HepG2 (cell line): ENCODE data around the gene PIF1. TPM values are rescaled to one million over a fixed set of nuclear protein-coding genes. Genes with fewer than 3 reads are reported as not detected.

Source experiments
- BCLAF1 ChIP-seq: fragments of 450-650 bp; IDR thresholded peaks from 2 replicates; pipeline ENCODE4 v1.6.1; 2017; ENCODE audit warnings: mild to moderate bottlenecking
- CENPT ChIP-seq: sonication (generic); formaldehyde crosslinking; IDR thresholded peaks from 2 replicates; pipeline ENCODE4 v1.8.0; 2022; ENCODE audit warnings: low read depth, mild to moderate bottlenecking, moderate library complexity, missing genetic modification reagents
- FIP1L1 ChIP-seq: fragments of 200-400 bp; formaldehyde crosslinking; IDR thresholded peaks from 2 replicates; pipeline ENCODE4 v1.6.1; 2018; ENCODE audit warnings: low read depth, mild to moderate bottlenecking, low read length, moderate library complexity, borderline replicate concordance; ENCODE audit not compliant: insufficient read depth
- GATA4 ChIP-seq: sonication (generic); IDR thresholded peaks from 2 replicates; pipeline ENCODE4 v1.6.1; 2016; ENCODE audit warnings: antibody characterized with exemption, low read depth, borderline replicate concordance
- KMT2A ChIP-seq: sonication (generic); formaldehyde crosslinking; IDR thresholded peaks from 2 replicates; pipeline ENCODE4 v1.4.0; 2020; ENCODE audit warnings: missing genetic modification reagents
- MTF2 ChIP-seq: sonication (generic); formaldehyde crosslinking; IDR thresholded peaks from 2 replicates; pipeline ENCODE4 v1.5.0; 2020; ENCODE audit warnings: missing genetic modification reagents, borderline replicate concordance
- NR2F2 ChIP-seq: IDR thresholded peaks from 2 replicates; pipeline ENCODE4 v1.6.1; 2012; ENCODE audit warnings: low read depth, inconsistent platforms, borderline replicate concordance
- RORA ChIP-seq: sonication (generic); formaldehyde crosslinking; IDR thresholded peaks from 2 replicates; pipeline ENCODE4 v1.5.0; 2020; ENCODE audit warnings: mild to moderate bottlenecking, missing genetic modification reagents, moderate library complexity
- ZBTB42 ChIP-seq: sonication (generic); formaldehyde crosslinking; IDR thresholded peaks from 2 replicates; pipeline ENCODE4 v1.5.0; 2020; ENCODE audit warnings: mild to moderate bottlenecking, missing genetic modification reagents
- ZBTB44 ChIP-seq: sonication (generic); formaldehyde crosslinking; IDR thresholded peaks from 2 replicates; pipeline ENCODE4 v1.4.0; 2020; ENCODE audit warnings: missing genetic modification reagents
- ZBTB7A ChIP-seq: sonication (generic); formaldehyde crosslinking; IDR thresholded peaks from 2 replicates; pipeline ENCODE4 v1.8.0; 2022; ENCODE audit warnings: mild to moderate bottlenecking, missing genetic modification reagents
- ZNF12 ChIP-seq: sonication (generic); formaldehyde crosslinking; IDR thresholded peaks from 2 replicates; pipeline ENCODE4 v1.5.0; 2020; ENCODE audit warnings: missing genetic modification reagents
- polyA plus RNA-seq, 8 experiments: library from polyadenylated mRNA; depleted of rRNA in 3 of 8; stranded (reverse) in 7 of 8; unstranded in 1 of 8; fragments of >200 nt; fragmentation: Illumina TruSeq in 4 of 8; extraction: Trizol in 4 of 8; gene quantifications; 2 replicates each; pipeline versions ENCODE4 v1.2.1 to v1.2.3, GENCODE V29; 2011 to 2016; ENCODE audit warnings: low read depth in 4 of 8, missing spikeins in 1 of 8, mixed read lengths in 1 of 8; ENCODE audit not compliant: insufficient read depth in 1 of 8
- total RNA-seq, 5 experiments: library from RNA; depleted of rRNA; stranded (reverse); fragments of >200 nt; fragmentation: Illumina TruSeq; extraction: Trizol; gene quantifications; 2 replicates each; pipeline ENCODE4 v1.2.3, GENCODE V29; 2016; ENCODE audit warnings: low read depth in 1 of 5
- TF ChIP-seq, protein P1 (sequence below), 2 experiments: sonication (generic) in 1 of 2; formaldehyde crosslinking in 1 of 2; IDR thresholded peaks; 2 replicates each; pipeline versions ENCODE4 v1.6.1 to v1.9.0; 2014 to 2022; ENCODE audit warnings: antibody characterized with exemption in 1 of 2, borderline replicate concordance in 1 of 2, inconsistent platforms in 1 of 2, low read depth in 1 of 2, missing genetic modification reagents in 1 of 2
- TF ChIP-seq, protein P2 (sequence below): sonication (generic); formaldehyde crosslinking; IDR thresholded peaks from 2 replicates; pipeline ENCODE4 v1.9.0; 2022; ENCODE audit warnings: low read depth, missing genetic modification reagents
- TF ChIP-seq, protein P3 (sequence below): sonication (generic); formaldehyde crosslinking; IDR thresholded peaks from 2 replicates; pipeline ENCODE4 v1.4.0; 2020; ENCODE audit warnings: mild to moderate bottlenecking, missing genetic modification reagents, borderline replicate concordance

PIF1 gene
- total and polyA plus RNA-seq, 2 of the 13 experiments (the other 11 are each of a cell fraction or from before 2014, with no cell fraction given), result 18.5 to 19.7 TPM

GRCh38 chr15:64816452-64816851, 9.0 kb downstream of the PIF1 start (continued):
- TF ChIP-seq, protein P1, sequence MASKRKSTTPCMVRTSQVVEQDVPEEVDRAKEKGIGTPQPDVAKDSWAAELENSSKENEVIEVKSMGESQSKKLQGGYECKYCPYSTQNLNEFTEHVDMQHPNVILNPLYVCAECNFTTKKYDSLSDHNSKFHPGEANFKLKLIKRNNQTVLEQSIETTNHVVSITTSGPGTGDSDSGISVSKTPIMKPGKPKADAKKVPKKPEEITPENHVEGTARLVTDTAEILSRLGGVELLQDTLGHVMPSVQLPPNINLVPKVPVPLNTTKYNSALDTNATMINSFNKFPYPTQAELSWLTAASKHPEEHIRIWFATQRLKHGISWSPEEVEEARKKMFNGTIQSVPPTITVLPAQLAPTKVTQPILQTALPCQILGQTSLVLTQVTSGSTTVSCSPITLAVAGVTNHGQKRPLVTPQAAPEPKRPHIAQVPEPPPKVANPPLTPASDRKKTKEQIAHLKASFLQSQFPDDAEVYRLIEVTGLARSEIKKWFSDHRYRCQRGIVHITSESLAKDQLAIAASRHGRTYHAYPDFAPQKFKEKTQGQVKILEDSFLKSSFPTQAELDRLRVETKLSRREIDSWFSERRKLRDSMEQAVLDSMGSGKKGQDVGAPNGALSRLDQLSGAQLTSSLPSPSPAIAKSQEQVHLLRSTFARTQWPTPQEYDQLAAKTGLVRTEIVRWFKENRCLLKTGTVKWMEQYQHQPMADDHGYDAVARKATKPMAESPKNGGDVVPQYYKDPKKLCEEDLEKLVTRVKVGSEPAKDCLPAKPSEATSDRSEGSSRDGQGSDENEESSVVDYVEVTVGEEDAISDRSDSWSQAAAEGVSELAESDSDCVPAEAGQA (IDR thresholded peaks at IDR 0.05; ENCODE audit: low read depth), result 0 out of 2 replicates have a peak, but pooled peaks have one; percentile 26
- TF ChIP-seq, protein P1 (CRISPR knock-in tag; IDR thresholded peaks at IDR 0.05; ENCODE audit: borderline replicate concordance), result no peak
- TF ChIP-seq, protein P2, sequence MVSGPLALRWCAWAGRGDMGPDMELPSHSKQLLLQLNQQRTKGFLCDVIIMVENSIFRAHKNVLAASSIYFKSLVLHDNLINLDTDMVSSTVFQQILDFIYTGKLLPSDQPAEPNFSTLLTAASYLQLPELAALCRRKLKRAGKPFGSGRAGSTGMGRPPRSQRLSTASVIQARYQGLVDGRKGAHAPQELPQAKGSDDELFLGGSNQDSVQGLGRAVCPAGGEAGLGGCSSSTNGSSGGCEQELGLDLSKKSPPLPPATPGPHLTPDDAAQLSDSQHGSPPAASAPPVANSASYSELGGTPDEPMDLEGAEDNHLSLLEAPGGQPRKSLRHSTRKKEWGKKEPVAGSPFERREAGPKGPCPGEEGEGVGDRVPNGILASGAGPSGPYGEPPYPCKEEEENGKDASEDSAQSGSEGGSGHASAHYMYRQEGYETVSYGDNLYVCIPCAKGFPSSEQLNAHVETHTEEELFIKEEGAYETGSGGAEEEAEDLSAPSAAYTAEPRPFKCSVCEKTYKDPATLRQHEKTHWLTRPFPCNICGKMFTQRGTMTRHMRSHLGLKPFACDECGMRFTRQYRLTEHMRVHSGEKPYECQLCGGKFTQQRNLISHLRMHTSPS (CRISPR knock-in tag), result 0 out of 2 replicates have a peak, but pooled peaks have one; percentile 63
- TF ChIP-seq FIP1L1, result no peak
- TF ChIP-seq ZBTB7A (CRISPR knock-in tag), result peak; percentile 63
- TF ChIP-seq NR2F2, result peak; percentile 59; the same call in 1 of the 2 replicates
- 0 out of 2 replicates have a peak, but pooled peaks have one; percentile 39 for TF ChIP-seq KMT2A (CRISPR knock-in tag)
- TF ChIP-seq CENPT (CRISPR knock-in tag), result no peak
- TF ChIP-seq GATA4, result no peak
- TF ChIP-seq MTF2 (CRISPR knock-in tag), result no peak
- no peak for TF ChIP-seq ZNF12 (CRISPR knock-in tag)
- no peak for TF ChIP-seq RORA (CRISPR knock-in tag)
- no peak for TF ChIP-seq ZBTB42 (CRISPR knock-in tag)
- no peak for TF ChIP-seq ZBTB44 (CRISPR knock-in tag)
- no peak for TF ChIP-seq BCLAF1
- TF ChIP-seq, protein P3, sequence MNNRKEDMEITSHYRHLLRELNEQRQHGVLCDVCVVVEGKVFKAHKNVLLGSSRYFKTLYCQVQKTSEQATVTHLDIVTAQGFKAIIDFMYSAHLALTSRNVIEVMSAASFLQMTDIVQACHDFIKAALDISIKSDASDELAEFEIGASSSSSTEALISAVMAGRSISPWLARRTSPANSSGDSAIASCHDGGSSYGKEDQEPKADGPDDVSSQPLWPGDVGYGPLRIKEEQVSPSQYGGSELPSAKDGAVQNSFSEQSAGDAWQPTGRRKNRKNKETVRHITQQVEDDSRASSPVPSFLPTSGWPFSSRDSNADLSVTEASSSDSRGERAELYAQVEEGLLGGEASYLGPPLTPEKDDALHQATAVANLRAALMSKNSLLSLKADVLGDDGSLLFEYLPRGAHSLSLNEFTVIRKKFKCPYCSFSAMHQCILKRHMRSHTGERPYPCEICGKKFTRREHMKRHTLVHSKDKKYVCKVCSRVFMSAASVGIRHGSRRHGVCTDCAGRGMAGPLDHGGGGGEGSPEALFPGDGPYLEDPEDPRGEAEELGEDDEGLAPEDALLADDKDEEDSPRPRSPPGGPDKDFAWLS, result no peak
